SJSA1 (cell line): ENCODE results near the gene HLA-DQA1. TPM values are rescaled to one million over a fixed set of nuclear protein-coding genes. Genes with fewer than 3 reads are reported as not detected.
"Not testable (repeated sequence)": the region's sequence is repeated elsewhere in the genome, so short reads cannot be mapped to it uniquely, and the experiment has no call there.

Source experiments
- DNase-seq, 2 experiments: peaks; one replicate each; pipeline ENCODE4 v3.0.0-alpha.2; 2015 to 2020; ENCODE audit warnings: low spot score in 2 of 2, low read depth in 1 of 2
- H3K27ac ChIP-seq: fragments of 250-450 bp; sonication (Bioruptor Pico); 2 replicates; pipeline ENCODE4 v1.5.1; 2020; ENCODE audit warnings: mild to moderate bottlenecking, moderate library complexity
- H3K27me3 ChIP-seq: fragments of 250-450 bp; sonication (Bioruptor Pico); replicated peaks from 2 replicates; pipeline ENCODE4 v1.5.1; 2020; ENCODE audit warnings: mild to moderate bottlenecking, moderate library complexity
- H3K36me3 ChIP-seq: fragments of 250-450 bp; sonication (Bioruptor Pico); 2 replicates; pipeline ENCODE4 v1.5.1; 2020; ENCODE audit warnings: mild to moderate bottlenecking
- H3K4me1 ChIP-seq: fragments of 250-450 bp; sonication (Bioruptor Pico); replicated peaks from 2 replicates; pipeline ENCODE4 v1.6.1; 2021; ENCODE audit warnings: mild to moderate bottlenecking
- H3K4me3 ChIP-seq: fragments of 250-450 bp; sonication (Bioruptor Pico); 2 replicates; pipeline ENCODE4 v1.5.1; 2020; ENCODE audit warnings: mild to moderate bottlenecking
- H3K9me3 ChIP-seq: fragments of 250-450 bp; sonication (Bioruptor Pico); replicated peaks from 2 replicates; pipeline ENCODE4 v1.5.1; 2020; ENCODE audit warnings: mild to moderate bottlenecking
- total RNA-seq: library from RNA; depleted of rRNA; stranded (reverse); fragments of >200 nt; shearing (Covaris generic); gene quantifications from 2 replicates; pipeline ENCODE4 v1.2.3, GENCODE V29; 2014; rRNA removed

The HLA-DQA1 gene
- total RNA-seq, 1 experiment from 2014 or later: not detected

- not testable (repeated sequence) for H3K9me3 ChIP-seq, DNase-seq, H3K4me3 ChIP-seq, H3K27ac ChIP-seq, H3K4me1 ChIP-seq, H3K36me3 ChIP-seq
- H3K27me3 ChIP-seq: peaks cover 11% of the 10 kb centered on the region
These were observed 34.7 kb downstream of the HLA-DQA1 start for GRCh38 chr6:32671908-32672307.

- DNase-seq: not testable (repeated sequence)
These were observed 36.9 kb downstream of the HLA-DQA1 start for GRCh38 chr6:32674123-32674522.

GRCh38 chr6:32679492-32679891 lies 42.3 kb downstream of the HLA-DQA1 start:
- Histone ChIP-seq H3K36me3 (no peaks in the 10 kb centered on the region), H3K4me1 (no peaks in the 10 kb centered on the region), H3K27me3 (peaks cover 12% of the 10 kb centered on the region; the same call in 1 of the 2 replicates), H3K9me3 (no peaks in the 10 kb centered on the region), H3K27ac (no peak overlapping the region), H3K4me3 (no peak overlapping the region)
- DNase-seq: no peak

More at GRCh38 chr6:32674123-32674522, 36.9 kb downstream of the HLA-DQA1 start:
- not testable (repeated sequence) for H3K4me3 ChIP-seq, H3K27ac ChIP-seq, H3K27me3 ChIP-seq, H3K9me3 ChIP-seq, H3K4me1 ChIP-seq, H3K36me3 ChIP-seq

GRCh38 chr6:32680055-32680454 lies 42.8 kb downstream of the HLA-DQA1 start:
- no peak for DNase-seq
- no peaks in the 10 kb centered on the region for H3K4me1 ChIP-seq
- no peaks in the 10 kb centered on the region for H3K9me3 ChIP-seq
- no peak overlapping the region for H3K4me3 ChIP-seq
- no peak overlapping the region for H3K27ac ChIP-seq
- peaks cover 17% of the 10 kb centered on the region; the same call in 1 of the 2 replicates for H3K27me3 ChIP-seq
- H3K36me3 ChIP-seq: no peaks in the 10 kb centered on the region

DNA sequence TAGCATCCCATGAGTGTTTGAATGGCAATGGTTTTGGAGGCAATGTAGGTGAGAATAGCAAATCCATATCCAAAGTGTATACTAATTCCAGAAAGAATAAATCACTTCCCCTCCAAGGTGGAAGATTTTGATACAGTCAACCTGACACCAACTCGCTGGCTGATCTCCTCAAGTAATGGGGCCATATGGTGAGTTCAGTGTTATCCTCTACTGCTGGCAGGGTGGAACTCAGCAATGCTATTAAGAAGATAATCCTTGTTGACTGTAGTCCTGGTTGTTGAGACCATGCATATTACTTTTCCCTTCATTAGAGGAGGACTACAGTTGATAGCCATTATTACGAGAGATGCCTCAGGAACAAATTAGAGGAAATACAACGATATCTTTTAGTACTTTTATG lies 47.0 kb downstream of the HLA-DQA1 start:
- no peaks in the 10 kb centered on the region for H3K4me1 ChIP-seq
- no peaks in the 10 kb centered on the region for H3K36me3 ChIP-seq
- H3K27me3 ChIP-seq: peaks cover 39% of the 10 kb centered on the region
- DNase-seq: no peak
- H3K4me3 ChIP-seq: no peak overlapping the region
- no peak overlapping the region for H3K27ac ChIP-seq
- no peaks in the 10 kb centered on the region for H3K9me3 ChIP-seq

GRCh38 chr6:32685603-32686002 lies 48.4 kb downstream of the HLA-DQA1 start:
- Histone ChIP-seq H3K36me3 (no peaks in the 10 kb centered on the region), H3K27ac (no peak overlapping the region), H3K4me1 (no peaks in the 10 kb centered on the region), H3K27me3 (peaks cover 43% of the 10 kb centered on the region), H3K9me3 (no peaks in the 10 kb centered on the region), H3K4me3 (no peak overlapping the region)
- no peak for DNase-seq

DNA sequence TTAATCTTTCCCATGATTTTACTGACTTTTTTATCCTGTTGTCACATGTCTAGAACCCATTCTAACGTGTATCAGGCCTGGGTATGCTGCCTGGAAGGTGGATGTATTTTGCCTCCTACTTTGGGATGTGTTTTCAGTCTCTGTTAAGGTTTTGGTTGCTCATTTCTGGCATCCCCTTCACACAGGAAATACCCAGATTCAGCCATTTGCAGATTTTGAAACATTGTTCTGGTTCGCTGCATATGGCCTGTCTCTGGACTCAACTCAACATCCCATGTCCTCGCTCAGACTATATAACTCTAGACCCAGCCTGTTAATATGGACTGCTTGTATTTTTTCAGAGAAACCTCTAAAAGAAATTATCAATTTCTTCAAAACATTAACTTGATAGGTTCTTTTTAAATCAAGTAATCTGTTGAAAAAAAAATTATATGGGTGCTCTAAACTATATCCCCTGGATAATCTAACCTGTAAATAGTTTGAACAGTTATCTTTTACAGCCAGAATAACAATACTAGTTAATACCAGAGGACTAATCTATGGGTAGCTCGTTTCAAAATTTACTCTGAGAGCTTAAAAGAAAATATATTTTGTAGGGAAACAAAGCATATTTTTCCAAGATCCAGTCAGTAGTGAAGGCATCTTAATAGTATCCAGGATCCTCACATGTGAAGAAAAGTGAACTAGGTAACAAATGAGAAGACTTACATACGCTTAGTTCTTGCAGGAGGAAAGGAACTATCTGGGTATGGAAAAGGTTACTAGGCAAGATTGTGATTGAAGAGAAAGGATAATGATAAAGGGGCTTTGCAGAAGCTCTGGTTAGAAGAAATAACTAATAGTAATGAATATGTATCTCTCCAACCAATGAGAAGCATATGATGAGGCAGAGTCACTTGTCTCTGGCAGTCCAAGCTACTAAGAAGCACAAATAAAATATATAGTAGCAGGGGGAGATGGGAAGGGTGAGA lies 52.6 kb downstream of the HLA-DQA1 start:
- Histone ChIP-seq H3K36me3 (no peaks in the 10 kb centered on the region), H3K9me3 (no peaks in the 10 kb centered on the region), H3K4me3 (no peak overlapping the region), H3K27ac (no peak overlapping the region), H3K4me1 (no peaks in the 10 kb centered on the region), H3K27me3 (peaks cover 27% of the 10 kb centered on the region)
- DNase-seq: no peak

DNA sequence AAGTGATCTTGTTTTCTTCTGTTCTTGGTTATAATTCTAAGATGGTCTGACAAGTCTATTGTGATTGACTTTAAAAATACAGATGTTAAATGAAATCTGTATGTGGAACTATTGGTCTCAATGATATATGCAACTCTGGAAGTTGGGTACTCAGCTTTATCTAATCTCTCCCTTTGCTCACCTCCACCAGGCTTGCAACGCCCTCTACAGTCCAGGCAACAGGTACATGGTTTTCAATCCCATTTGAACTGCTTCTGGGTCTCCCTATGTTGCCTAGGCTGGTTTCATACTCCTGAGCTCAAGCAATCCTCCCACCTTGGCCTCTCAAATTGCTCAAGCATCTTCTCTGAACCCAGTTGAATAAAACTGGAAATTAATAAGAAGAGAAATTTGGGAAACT lies 54.8 kb downstream of the HLA-DQA1 start:
- Histone ChIP-seq H3K4me1 (no peaks in the 10 kb centered on the region), H3K36me3 (no peaks in the 10 kb centered on the region), H3K9me3 (no peaks in the 10 kb centered on the region), H3K27me3 (peaks cover 9% of the 10 kb centered on the region), H3K27ac (no peak overlapping the region), H3K4me3 (no peak overlapping the region)
- no peak for DNase-seq

Other genes starting within 250 kb of the HLA-DQA1 start
- gene BTNL2, start 230.2 kb upstream of the HLA-DQA1 start, total RNA-seq: not detected in 2 replicates
- gene HLA-DRA, start 197.5 kb upstream of the HLA-DQA1 start, total RNA-seq: not detected in 2 replicates
- gene HLA-DRB5, start 107.1 kb upstream of the HLA-DQA1 start, total RNA-seq: not detected in 2 replicates
- not detected in 2 replicates for gene HLA-DRB1, start 47.6 kb upstream of the HLA-DQA1 start, total RNA-seq
- gene HLA-DQB1, start 29.3 kb downstream of the HLA-DQA1 start, total RNA-seq: not detected in 2 replicates
- gene HLA-DQA2, start 104.0 kb downstream of the HLA-DQA1 start, total RNA-seq: not detected in 2 replicates
- not detected in 2 replicates for gene HLA-DQB2, start 126.1 kb downstream of the HLA-DQA1 start, total RNA-seq
- 0.32 TPM in 1 of 2 replicates, not detected in the other for gene HLA-DOB, start 179.6 kb downstream of the HLA-DQA1 start, total RNA-seq
- gene TAP2, start 201.3 kb downstream of the HLA-DQA1 start, total RNA-seq: 18.5 and 34.2 TPM in 2 replicates
- 107 and 118 TPM in 2 replicates for gene PSMB8, start 206.6 kb downstream of the HLA-DQA1 start, total RNA-seq
- gene TAP1, start 216.3 kb downstream of the HLA-DQA1 start, total RNA-seq: 92.8 and 106 TPM in 2 replicates
- 66.0 and 91.8 TPM in 2 replicates for gene PSMB9, start 216.8 kb downstream of the HLA-DQA1 start, total RNA-seq